Right cardiac atrium (tissue), 5 donors: Measurements from ENCODE around the gene BPIFA3. TPM values are rescaled to one million over a fixed set of nuclear protein-coding genes. Genes with fewer than 3 reads are reported as not detected.

Source experiments
- polyA plus RNA-seq: library from polyadenylated mRNA; stranded (reverse); fragments of 200-250 nt; gene quantifications from one replicate; pipeline ENCODE4 v1.2.3, GENCODE V29; 2013
- total RNA-seq, 4 donors: library from RNA; stranded (reverse); fragmentation: NEBNext Ultra II Directional; extraction: Animal tissue kit (Norgen Biotek cat#: 25700); gene quantifications; one replicate each; pipeline ENCODE4 v1.2.1, GENCODE V29; 2021
- donor health status: healthy with polysubstance abuse.
- donor health status: DM: no; HTN: yes; CAD: no.
- donor health status: DM: no; HTN: no; CAD: no.
- donor health status: DM: no; HTN: yes; CAD: no; lungs with severe emphysema.
- donor health status: DM: yes; HTN: yes; CAD: no.

The BPIFA3 gene
- total and polyA plus RNA-seq, 5 donors, result not detected

Other genes starting within 250 kb of the BPIFA3 start
- gene SUN5, start 212.9 kb upstream of the BPIFA3 start, total RNA-seq, result not detected
- not detected for gene SUN5, start 212.9 kb upstream of the BPIFA3 start, polyA plus RNA-seq
- not detected for gene BPIFB2, start 209.6 kb upstream of the BPIFA3 start, total RNA-seq
- not detected for gene BPIFB2, start 209.6 kb upstream of the BPIFA3 start, polyA plus RNA-seq
- gene BPIFB6, start 185.7 kb upstream of the BPIFA3 start, total RNA-seq, result not detected
- gene BPIFB6, start 185.7 kb upstream of the BPIFA3 start, polyA plus RNA-seq, result not detected
- not detected for gene BPIFB3, start 163.4 kb upstream of the BPIFA3 start, total RNA-seq
- gene BPIFB3, start 163.4 kb upstream of the BPIFA3 start, polyA plus RNA-seq, result not detected
- under 1 TPM in 2 of 4 donors, not detected in 2; 0.62 to 0.69 TPM for gene BPIFB4, start 137.7 kb upstream of the BPIFA3 start, total RNA-seq
- not detected for gene BPIFB4, start 137.7 kb upstream of the BPIFA3 start, polyA plus RNA-seq
- not detected for gene BPIFA2, start 49.2 kb upstream of the BPIFA3 start, total RNA-seq
- not detected for gene BPIFA2, start 49.2 kb upstream of the BPIFA3 start, polyA plus RNA-seq
- not detected for gene BPIFA1, start 18.6 kb downstream of the BPIFA3 start, total RNA-seq
- not detected for gene BPIFA1, start 18.6 kb downstream of the BPIFA3 start, polyA plus RNA-seq
- gene BPIFB1, start 65.9 kb downstream of the BPIFA3 start, total RNA-seq, result not detected
- not detected for gene BPIFB1, start 65.9 kb downstream of the BPIFA3 start, polyA plus RNA-seq
- gene CDK5RAP1, start 184.2 kb downstream of the BPIFA3 start, total RNA-seq, result 10 to 100 TPM; 22.4 to 27.0 (median 24.6) TPM
- 26.0 TPM for gene CDK5RAP1, start 184.2 kb downstream of the BPIFA3 start, polyA plus RNA-seq
- gene SNTA1, start 226.4 kb downstream of the BPIFA3 start, total RNA-seq, result 100 to 1,000 TPM; 160 to 207 (median 170) TPM
- 221 TPM for gene SNTA1, start 226.4 kb downstream of the BPIFA3 start, polyA plus RNA-seq